HuH-7 (cell line): Measurements from ENCODE around the gene SH3RF2.
A peak's percentile ranks its signal among the peaks of the same experiment; 100 is the strongest.

Experiments
- DNase-seq: peaks from one replicate; pipeline ENCODE4 v3.0.0; 2011; ENCODE audit warnings: low spot score

Gene SH3RF2

DNA sequence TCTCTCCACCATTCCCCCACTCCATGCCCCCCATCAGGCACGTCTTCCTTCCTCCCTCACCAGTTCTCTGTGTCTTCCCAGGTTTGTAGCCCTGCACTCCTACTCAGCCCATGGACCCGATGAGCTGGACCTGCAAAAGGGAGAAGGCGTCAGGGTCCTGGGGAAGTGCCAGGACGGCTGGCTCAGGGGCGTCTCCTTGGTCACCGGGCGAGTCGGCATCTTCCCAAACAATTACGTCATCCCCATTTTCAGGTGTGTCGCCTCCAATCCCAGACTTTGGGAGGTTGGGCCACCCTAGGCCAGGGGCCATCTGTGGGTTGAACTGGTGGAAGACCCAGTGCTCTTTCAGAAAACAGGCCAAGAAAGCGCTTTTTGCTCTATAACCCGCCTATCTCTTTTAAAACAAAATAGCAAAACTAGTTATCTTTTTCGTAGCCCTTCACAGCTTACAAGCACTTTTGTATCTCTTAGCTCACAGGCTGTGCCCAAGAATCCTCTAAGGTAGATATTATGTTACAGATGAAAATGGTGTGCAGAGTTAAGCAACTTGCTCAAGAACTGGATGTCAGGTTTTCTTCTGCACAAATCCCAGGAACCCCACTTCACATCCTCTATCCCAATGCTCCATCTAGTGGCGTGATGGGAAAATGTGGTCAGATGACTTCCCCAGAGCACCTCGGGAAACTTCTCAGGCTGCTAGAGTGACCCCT is 112.8 kb downstream of the SH3RF2 start:
- DNase-seq, result peak; percentile 77

DNA sequence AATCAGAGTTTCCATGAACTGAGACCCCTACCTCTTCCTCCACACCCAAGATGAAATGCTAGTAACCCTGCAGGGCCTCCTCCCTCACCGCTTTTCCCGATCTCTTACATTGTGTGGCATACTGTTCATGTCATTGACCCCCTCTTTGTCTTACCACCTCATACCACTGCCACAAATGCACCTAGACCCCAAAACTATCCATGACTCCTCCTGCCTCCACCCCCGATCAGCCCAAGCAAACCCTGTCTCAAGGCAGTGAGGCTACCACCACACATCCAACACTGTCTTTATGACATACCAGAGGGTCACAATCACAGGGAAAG is 113.3 kb downstream of the SH3RF2 start:
- no peak for DNase-seq

DNA sequence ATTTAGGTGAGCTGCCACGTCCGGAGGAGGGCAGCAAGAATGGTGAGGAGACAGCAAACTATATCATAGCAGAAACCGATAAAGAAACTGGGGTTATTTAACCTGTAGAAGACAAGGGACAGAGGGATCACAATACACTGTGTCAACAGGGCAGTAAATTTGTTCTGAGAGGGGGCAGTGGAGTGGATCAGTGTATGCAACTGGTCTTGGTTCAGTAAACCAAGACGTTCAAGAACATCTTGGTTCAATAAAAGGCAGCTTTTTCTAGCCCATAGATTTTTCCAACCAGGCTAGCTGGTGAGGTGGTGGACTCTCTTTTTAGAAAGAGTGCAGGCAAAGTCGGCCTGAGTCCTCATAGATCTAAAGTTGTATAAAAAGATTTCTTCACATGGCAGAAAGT is 113.7 kb downstream of the SH3RF2 start:
- DNase-seq, result no peak

DNA sequence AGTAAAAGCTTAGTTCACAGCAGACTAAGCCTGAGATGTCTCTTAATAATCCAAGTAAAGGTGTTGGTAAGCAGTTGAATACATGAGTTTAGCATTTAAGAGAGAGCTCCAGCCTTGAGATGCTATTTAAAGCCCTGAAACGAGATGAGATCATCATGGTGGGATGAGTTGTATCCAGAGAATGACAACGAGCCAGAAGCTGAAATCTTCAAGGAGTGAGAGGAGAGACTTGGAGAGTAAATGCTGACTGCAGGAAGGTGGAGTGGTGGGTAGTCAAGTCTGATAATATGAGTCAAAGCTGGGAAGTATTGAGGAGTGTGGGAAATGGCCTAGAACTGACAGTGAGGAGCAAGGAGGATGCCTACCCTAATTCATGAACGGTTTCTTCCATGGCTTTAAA is 115.3 kb downstream of the SH3RF2 start:
- DNase-seq, result no peak

DNA sequence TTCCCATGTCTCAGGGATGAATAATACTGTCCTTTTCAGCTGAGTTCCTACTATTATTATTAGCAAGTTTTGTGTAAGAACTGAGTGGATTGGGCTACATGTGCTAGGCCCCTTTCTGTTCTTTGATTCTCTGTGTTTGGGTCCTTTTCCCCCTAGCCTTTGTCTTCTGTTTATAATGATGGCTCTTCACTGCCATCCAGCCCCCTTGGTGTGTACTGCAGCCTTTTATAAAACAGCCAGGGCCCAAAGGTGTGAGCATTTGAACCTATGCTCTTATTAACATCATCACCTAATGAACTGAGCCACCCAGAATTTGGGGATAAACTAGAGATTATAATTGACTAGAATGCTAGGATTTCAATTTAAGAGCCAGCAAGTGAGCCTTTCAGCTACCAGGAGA is 116.4 kb downstream of the SH3RF2 start:
- peak; percentile 33 for DNase-seq

DNA sequence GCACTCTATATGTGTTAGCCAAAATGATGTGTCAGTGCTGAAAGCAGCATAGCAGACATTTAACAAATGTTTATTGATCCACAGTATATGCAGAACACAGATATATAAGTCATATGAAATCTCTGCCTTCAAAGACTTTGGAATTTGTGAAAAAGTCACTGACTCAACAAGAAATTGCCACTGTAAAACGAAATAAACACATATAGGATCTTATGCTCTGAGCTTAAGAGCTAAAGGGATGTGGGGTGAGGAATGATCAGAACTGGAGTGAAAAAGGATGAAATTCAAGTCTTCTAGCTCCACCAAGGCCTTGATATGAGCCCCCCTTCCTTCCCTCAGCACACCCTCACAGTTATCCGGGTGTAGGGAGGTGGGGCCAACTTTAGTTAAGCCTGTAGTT is 119.1 kb downstream of the SH3RF2 start:
- DNase-seq, result no peak

DNA sequence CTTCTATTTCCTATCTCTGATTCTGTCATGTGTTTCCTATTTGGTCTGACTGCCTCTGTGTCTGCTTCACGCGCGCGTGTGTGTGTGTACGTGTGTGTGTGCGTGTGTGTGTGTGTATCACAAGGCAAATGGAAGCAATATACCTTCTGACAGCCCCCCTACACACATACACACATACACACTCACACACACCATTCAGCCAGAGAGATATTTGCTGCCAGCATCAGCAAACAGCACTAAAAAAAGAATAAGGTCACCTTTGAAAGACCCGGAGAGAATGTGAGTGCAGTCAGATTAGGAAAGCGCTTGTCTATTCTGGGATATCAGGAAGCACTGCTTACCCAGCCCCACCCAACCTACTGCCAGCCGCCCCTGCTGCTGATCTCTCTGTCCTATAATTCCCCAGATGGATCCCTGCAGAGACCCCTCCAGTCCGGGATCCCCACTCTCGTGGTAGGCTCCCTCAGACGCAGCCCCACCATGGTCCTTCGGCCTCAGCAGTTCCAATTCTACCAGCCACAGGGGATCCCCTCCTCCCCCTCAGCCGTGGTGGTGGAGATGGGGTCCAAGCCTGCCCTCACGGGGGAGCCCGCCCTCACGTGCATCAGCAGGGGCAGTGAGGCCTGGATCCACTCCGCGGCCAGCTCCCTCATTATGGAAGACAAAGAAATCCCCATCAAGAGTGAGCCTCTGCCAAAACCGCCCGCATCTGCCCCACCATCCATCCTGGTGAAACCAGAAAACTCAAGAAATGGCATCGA is 123.3 kb downstream of the SH3RF2 start:
- no peak for DNase-seq

DNA sequence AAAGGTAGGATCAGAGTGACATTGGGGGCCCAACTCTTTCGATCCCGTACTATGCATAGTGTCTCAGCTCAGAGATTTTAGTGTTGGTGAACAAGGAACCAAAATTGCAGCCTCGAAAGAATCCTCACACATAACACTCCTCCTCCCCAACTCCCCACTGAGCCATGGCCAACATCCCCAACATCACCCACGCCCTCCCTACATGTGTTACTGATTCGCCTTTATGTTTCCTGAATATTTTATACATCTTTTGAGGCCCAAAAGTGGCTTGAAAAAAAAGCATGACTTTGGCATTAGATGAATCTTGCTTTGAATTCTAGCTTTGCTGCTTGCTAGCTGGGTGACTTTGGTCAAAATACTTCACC is 123.8 kb downstream of the SH3RF2 start:
- DNase-seq, result no peak

DNA sequence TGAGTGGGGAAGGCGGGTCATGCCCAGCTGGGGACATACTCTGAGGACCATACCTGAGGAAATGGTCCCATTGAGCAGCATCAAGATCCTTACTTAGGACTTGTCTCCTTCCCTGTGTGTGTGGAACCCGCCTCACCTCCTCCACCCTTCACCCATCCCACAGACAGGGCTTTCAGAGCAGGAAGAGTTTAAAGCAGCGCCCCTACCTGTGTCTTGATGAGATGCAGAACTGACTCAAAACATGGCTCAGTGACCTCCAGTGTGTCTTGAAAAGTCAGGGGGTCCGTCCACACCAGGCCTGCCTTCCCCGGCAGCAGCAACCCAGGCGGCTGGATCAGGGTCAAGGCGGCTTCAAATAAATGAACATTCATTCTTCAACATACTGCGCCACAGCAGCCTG is 130.6 kb downstream of the SH3RF2 start:
- DNase-seq, result no peak

DNA sequence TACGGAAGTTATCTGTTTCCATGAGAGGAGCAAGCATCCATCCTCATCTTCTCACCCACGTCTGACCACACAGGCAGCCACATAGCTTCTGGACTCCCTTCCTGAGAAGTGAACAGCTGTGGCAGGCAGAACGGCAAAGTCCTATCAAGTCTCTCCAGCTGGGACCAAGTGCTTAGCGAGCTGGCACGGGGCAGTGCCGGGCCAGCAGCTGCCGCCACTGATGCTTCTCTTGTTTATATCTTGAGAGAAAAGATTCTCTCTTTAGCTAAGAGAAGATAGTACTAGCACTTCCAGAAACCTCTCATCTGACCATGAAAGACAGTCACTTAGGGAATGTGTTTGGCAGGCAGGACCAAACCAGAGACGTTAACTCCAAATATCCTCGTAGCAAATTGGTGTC is 131.8 kb downstream of the SH3RF2 start:
- no peak for DNase-seq

DNA sequence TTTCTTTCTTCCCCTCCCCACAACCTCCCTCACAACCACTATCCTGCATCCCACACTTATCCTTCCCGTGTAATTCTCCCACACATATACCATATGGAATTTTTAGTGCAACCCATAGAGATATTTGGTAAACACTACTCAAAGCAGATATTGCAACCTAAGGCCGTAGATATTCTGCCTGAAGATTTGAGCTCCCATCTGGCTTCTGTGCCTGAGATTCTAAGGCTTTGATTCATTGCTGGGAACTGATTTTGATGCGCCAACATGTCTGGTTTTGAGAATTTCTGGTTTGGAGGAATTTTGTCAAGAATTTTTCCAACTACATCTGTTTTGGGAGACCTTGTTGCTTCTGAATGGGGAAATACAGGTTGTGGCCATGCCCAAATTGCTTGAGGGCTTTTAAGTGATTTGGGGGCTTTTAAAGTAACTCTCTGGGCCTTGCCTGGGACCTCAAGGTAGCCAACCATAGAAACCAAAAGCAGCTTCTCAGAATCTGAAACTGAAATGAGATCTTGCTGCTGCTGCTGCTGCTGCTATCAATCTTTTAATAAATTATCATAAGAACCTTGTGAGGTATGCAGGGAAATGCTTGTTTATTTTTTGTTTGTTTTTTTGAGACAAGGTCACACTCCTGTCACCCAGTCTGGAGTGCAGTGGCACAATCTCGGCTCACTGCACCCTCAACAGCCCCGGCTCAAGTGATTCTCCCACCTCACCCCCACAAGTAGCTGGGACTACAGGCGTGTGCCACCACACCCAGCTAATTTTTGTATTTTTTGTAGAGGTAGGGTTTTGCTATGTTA is 132.8 kb downstream of the SH3RF2 start:
- no peak for DNase-seq

DNA sequence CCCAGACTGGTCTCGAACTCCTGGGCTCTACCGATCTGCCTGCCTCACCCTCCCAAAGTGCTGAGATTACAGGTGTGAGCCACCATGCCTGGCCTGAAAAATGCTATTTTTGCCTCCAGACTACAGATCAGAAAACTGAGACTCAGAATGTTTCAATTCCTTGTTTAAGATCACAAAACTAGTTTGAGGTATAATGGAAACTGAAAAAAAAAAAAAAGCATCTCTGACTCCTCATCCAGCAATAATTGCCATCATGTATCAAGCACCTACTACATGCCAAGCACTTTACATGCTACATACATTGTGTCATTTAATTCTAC is 133.4 kb downstream of the SH3RF2 start:
- DNase-seq, result no peak

DNA sequence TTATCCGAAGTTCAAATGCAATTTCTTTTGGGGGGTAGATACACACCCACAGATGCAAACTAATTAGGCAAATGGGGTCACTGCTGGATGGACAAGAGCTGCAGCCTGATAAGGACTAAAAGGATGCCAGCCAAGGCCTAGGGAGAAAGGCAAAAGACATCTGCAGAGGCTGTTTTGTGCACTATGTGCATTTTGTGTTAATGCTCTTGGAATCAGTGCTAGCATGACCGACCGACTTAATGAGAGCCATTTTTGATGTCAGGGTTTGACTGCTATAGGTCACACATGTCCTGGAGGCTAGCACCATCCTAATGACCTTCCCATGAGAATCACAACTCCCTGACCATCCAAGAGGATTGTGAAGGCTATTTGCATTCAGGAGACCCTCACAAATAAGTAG is 134.4 kb downstream of the SH3RF2 start:
- DNase-seq, result no peak

DNA sequence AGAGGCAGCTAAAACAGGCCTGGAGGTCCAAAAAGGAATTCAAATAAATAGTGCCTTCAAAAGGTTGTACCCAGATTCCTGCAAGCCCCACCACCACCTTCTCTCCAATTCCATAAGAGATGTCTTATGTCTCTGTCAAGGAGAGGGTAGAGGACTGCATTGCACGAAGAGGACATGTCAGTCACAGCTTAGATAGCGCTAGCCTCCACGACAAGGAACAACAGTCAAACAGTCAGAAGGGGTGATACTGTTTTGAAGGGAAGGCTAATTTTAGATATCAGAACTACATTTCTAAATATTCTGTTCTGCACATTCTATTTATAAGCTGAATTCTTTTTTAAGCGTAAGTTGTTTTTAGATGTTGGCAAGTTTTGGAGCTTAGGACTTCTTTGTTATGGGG is 134.8 kb downstream of the SH3RF2 start:
- DNase-seq, result no peak

DNA sequence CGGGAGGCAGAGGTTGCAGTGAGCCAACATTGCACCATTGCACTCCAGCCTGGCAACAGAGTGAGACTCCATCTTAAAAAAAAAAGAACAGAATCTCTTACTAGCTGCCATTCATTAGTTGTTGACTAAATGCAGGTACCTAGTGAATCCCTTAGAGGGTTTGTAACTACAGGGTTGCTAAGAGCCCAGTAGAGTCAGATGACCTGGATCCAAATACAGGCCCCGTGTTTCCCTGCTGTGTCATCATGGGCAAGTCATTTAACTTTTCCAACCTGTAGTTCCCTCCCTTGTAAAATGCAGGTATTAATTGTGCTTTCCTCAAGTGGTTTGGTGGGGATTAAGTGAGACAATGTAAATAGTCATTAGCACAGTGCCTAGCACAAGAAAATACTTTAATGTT is 136.2 kb downstream of the SH3RF2 start:
- no peak for DNase-seq

DNA sequence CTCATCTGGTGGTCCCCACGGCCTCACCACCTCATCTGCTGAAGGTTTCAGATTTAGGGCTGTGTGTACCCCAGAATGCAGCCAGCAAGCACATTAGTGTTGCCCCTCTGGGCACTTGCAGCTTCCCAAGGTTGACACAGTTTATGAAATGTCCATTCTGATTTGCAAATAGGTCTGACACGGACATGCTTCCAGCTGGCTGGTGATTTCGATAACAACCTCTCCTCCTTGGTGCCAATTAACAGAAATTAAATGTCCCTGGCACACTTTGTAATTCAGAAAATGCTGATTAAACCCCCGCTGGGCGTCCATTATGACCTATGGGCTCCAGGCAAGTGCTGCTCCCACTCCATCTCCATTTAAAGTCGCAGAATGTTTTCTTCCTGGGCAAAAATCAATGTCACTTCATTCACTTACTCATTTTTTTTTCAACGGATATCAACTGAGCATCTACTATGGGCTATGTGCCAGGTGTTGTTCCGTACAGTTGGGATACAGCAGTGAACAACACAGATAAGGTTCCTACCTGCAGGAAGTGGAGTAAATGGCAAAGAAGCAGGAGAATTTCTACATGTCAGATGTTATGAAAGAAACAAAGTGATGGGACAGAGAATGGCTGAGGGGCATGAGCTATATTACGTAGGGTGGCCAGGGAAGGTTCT is 137.0 kb downstream of the SH3RF2 start:
- DNase-seq, result no peak

DNA sequence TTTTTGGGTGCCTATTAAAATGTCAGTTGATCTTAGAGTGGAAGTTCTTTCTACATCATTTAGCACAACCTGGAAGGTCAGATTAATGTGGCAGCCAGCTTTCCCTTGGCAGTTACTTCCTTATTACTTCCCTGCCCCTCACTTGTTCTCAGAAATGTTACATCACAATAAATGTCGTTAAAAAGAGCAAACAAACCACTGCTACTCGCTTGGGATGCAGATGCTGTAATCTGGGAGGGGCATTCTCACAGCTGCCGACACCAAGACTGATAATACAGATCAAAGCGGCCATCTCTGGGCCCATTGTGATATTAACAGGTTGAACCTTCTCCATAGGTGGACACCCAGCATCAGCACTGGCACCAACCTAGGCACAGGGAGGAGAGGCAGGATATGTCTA is 139.7 kb downstream of the SH3RF2 start:
- peak; percentile 51 for DNase-seq

DNA sequence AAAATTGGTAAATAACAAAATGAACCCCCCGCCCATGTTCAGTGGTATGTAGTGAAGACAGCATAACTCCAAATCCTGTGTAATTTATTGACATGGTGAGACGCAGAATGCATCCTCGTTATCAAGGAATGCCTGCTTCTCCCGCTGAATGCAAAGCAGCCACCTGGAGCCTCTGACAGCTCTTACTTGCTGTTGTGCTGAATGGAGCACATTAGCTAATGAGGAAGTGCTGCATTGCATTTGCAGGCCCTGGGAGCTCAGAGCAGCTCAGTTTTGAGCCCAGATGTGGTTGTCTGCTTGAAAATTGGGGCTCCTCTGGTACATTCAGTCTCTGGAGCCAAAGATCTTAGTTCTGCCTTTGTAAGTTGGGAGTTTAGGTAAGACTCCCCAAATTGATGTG is 140.1 kb downstream of the SH3RF2 start:
- DNase-seq, result no peak

DNA sequence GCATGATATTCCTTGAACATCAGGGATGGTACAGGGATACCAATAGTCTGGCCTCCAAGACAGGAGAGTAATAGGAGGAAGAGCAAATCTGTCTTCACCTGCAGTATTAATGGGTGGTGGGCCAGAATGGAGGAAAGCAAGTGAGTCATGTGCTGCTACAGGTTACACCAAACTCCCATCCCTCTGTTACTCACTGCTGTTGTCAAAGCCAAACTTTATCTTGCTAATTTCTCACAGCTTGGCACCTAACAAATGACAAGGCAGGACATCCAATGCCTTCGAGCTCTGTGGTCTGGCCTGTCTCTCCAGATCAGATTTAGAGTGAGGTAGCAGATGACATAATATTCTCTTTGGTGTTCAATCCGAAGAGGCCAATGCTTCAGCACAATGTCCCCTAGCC is 142.2 kb downstream of the SH3RF2 start:
- no peak for DNase-seq

DNA sequence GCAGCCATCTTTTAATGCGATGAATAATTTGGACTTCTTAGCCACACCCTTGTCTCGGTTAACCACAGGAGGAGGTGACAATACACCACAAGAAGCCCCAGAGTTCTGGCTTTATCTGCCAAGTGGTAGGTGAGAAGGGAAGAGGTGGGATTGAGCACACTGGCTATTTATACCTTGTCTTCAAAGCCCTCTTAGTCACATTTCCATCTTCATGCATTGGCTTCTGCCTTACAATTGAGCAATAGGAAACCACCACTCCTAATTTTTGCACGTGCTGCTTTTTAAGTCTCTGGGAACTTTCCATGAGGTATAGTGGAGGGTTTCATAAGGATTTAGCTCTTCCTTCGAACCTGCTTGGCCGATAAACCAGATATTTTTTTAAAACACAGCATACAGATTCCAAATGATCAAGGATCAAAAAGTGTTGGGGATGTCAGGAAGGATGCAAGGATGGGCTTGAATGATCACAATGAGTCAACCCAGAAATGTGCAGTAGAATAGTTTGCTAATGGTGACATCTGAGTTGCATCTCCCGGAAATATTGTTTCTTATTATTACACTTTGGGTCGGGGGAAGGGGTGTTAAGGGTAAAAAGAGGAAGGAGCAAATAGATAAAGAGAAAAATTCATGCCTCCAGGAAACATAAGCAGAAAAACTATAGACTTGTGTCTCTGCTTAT is 143.5 kb downstream of the SH3RF2 start:
- no peak for DNase-seq

DNA sequence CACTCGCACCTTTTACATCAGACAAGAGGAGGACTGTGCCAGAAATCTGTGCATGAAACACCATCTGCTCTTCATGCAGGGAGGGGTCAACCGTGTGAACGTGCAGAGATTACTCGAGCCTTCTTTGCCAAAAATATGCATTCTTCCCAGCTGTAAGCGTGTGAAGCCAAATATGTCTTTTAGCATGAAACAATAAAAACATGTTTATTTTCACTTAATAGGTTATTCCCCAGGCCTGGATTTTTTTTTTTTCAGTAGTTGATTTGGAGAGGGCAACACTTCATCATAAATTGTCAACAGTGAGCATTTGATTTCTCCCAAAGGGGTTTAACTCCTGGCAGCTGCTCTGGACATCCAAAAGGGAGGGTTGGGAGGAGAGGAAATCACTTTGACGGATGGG is 145.2 kb downstream of the SH3RF2 start:
- no peak for DNase-seq

DNA sequence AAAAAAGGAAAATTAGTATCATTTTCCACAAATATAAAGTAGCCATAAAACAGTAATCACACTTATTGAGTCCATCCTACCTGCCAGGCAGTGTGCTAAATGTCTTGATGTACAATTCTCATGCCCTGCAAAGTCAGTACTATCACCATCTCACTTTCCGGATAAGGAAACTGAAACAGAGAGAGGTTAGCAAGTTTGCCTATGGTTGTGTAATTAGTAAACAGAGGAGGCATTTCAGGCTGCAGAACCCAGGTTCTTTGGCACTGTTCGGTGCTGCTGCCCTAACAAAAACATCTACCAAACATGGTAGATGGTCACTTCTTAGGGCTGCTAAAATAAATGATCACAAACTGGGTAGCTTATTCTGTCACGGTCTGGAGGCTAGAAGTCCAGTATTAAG is 146.4 kb downstream of the SH3RF2 start:
- DNase-seq, result no peak
